ENCODE data around the gene IQGAP1.

DNA sequence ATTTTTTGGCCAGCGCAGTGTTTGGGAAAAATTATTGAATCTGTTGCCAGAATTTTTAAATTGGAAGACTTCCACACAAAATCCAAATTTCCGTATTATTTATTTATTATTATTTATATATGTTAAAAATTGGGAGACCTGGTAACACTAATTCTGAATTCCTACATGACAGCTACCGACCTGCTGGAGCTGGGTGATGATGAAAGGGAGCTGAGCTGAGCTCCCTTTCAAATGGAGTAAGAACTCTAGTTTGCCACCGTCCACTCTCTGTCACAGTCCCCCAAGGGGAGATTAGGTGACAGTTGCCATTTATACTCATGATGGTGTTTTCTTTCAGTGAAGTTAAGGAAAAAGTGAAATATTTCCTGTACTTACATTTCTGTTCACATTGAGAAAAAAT lies 143.1 kb downstream of the IQGAP1 start:
- TF ChIP-seq, protein P1, sequence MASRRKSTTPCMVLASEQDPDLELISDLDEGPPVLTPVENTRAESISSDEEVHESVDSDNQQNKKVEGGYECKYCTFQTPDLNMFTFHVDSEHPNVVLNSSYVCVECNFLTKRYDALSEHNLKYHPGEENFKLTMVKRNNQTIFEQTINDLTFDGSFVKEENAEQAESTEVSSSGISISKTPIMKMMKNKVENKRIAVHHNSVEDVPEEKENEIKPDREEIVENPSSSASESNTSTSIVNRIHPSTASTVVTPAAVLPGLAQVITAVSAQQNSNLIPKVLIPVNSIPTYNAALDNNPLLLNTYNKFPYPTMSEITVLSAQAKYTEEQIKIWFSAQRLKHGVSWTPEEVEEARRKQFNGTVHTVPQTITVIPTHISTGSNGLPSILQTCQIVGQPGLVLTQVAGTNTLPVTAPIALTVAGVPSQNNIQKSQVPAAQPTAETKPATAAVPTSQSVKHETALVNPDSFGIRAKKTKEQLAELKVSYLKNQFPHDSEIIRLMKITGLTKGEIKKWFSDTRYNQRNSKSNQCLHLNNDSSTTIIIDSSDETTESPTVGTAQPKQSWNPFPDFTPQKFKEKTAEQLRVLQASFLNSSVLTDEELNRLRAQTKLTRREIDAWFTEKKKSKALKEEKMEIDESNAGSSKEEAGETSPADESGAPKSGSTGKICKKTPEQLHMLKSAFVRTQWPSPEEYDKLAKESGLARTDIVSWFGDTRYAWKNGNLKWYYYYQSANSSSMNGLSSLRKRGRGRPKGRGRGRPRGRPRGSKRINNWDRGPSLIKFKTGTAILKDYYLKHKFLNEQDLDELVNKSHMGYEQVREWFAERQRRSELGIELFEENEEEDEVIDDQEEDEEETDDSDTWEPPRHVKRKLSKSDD (conservative IDR thresholded peaks at IDR 0.05; ENCODE audit: low read length), result no peak
- TF ChIP-seq PHF8 (IDR thresholded peaks at IDR 0.05; ENCODE audit: borderline replicate concordance, low read length) (no peak), RFX5 (IDR thresholded peaks at IDR 0.05; ENCODE audit: low read depth, low read length) (no peak), EZH2 (IDR thresholded peaks at IDR 0.05; ENCODE audit: borderline replicate concordance, low read depth, low read length) (no peak), ZNF282 (CRISPR knock-in tag; IDR thresholded peaks at IDR 0.05) (no peak), ZNF507 (tag; conservative IDR thresholded peaks at IDR 0.05) (no peak), ZNF644 (tag; IDR thresholded peaks at IDR 0.05; ENCODE audit: low read depth) (no peak)
- TF ChIP-seq, protein P2, sequence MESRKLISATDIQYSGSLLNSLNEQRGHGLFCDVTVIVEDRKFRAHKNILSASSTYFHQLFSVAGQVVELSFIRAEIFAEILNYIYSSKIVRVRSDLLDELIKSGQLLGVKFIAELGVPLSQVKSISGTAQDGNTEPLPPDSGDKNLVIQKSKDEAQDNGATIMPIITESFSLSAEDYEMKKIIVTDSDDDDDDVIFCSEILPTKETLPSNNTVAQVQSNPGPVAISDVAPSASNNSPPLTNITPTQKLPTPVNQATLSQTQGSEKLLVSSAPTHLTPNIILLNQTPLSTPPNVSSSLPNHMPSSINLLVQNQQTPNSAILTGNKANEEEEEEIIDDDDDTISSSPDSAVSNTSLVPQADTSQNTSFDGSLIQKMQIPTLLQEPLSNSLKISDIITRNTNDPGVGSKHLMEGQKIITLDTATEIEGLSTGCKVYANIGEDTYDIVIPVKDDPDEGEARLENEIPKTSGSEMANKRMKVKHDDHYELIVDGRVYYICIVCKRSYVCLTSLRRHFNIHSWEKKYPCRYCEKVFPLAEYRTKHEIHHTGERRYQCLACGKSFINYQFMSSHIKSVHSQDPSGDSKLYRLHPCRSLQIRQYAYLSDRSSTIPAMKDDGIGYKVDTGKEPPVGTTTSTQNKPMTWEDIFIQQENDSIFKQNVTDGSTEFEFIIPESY (CRISPR knock-in tag; IDR thresholded peaks at IDR 0.05), result no peak
- TF ChIP-seq, protein P3, sequence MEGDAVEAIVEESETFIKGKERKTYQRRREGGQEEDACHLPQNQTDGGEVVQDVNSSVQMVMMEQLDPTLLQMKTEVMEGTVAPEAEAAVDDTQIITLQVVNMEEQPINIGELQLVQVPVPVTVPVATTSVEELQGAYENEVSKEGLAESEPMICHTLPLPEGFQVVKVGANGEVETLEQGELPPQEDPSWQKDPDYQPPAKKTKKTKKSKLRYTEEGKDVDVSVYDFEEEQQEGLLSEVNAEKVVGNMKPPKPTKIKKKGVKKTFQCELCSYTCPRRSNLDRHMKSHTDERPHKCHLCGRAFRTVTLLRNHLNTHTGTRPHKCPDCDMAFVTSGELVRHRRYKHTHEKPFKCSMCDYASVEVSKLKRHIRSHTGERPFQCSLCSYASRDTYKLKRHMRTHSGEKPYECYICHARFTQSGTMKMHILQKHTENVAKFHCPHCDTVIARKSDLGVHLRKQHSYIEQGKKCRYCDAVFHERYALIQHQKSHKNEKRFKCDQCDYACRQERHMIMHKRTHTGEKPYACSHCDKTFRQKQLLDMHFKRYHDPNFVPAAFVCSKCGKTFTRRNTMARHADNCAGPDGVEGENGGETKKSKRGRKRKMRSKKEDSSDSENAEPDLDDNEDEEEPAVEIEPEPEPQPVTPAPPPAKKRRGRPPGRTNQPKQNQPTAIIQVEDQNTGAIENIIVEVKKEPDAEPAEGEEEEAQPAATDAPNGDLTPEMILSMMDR (IDR thresholded peaks at IDR 0.05 in 2 of 3, conservative IDR thresholded peaks at IDR 0.05 in 1 of 3; ENCODE audit: insufficient read depth in 2 of 3, low read depth in 1 of 3, low read length in 3 of 3), result no peak
